SK-N-SH treated with all-trans-retinoic acid at 6 μM for 48 hours (cell line): Measurements from ENCODE around the gene CLDN8.

Experiments used
- CREB5 ChIP-seq: fragments of 250-450 bp; sonication (Bioruptor Pico); IDR thresholded peaks from 2 replicates; pipeline ENCODE4 v1.5.1; 2020; ENCODE audit warnings: low read depth, mild to moderate bottlenecking, moderate library complexity
- GLIS3 ChIP-seq: fragments of 250-450 bp; sonication (Bioruptor Pico); IDR thresholded peaks from 2 replicates; pipeline ENCODE4 v1.5.0; 2020; ENCODE audit warnings: mild to moderate bottlenecking, moderate library complexity
- PATZ1 ChIP-seq: fragments of 250-450 bp; sonication (Bioruptor Pico); IDR thresholded peaks from 2 replicates; pipeline ENCODE4 v1.8.0; 2020; ENCODE audit warnings: mild to moderate bottlenecking, moderate library complexity, borderline replicate concordance
- TCF4 ChIP-seq: fragments of 250-450 bp; sonication (Bioruptor Pico); IDR thresholded peaks from 2 replicates; pipeline ENCODE4 v1.8.0; 2021; ENCODE audit warnings: mild to moderate bottlenecking, moderate library complexity, borderline replicate concordance
- TOX ChIP-seq: fragments of 250-450 bp; sonication (Bioruptor Pico); IDR thresholded peaks from 2 replicates; pipeline ENCODE4 v1.8.0; 2021; ENCODE audit warnings: mild to moderate bottlenecking, moderate library complexity, borderline replicate concordance
- TSHZ2 ChIP-seq: fragments of 250-450 bp; sonication (Bioruptor Pico); IDR thresholded peaks from 2 replicates; pipeline ENCODE4 v1.5.0; 2020; ENCODE audit warnings: mild to moderate bottlenecking, moderate library complexity
- ZC3H10 ChIP-seq: fragments of 250-450 bp; sonication (Bioruptor Pico); IDR thresholded peaks from 2 replicates; pipeline ENCODE4 v1.5.1; 2021; ENCODE audit warnings: mild to moderate bottlenecking, moderate library complexity
- ZFP3 ChIP-seq: fragments of 250-450 bp; sonication (Bioruptor Pico); IDR thresholded peaks from 2 replicates; pipeline ENCODE4 v1.5.0; 2020; ENCODE audit warnings: mild to moderate bottlenecking, moderate library complexity
- ZFP30 ChIP-seq: fragments of 450-650 bp; formaldehyde crosslinking; IDR thresholded peaks from 2 replicates; pipeline ENCODE4 v1.5.0; 2022; ENCODE audit warnings: mild to moderate bottlenecking, moderate library complexity
- ZNF565 ChIP-seq: fragments of 450-650 bp; formaldehyde crosslinking; conservative IDR thresholded peaks from 2 replicates; pipeline ENCODE4 v1.5.0; 2020; ENCODE audit warnings: low read depth, mild to moderate bottlenecking, moderate library complexity

DNA sequence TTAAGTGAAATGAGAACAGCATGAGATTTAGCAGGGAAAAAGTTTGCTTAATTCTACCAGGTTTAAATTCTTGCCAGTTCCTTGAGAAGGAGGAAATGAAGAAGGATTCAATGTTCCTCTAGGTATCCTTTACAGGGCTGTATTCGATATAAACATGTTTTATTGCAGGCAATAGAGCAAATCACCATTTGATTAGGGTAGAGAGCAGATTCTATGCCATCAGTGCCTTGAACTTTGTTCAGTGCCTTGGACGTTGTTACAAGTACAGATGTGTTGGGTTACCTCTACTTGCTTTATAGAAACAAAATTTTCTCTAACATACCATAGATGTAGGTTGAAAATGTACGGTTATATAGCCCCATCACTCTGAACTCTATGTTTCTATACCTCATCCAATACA is 18.2 kb upstream of the CLDN8 start:
- no peak for TF ChIP-seq TSHZ2 (CRISPR knock-in tag)
- no peak for TF ChIP-seq ZNF565 (CRISPR knock-in tag)
- TF ChIP-seq GLIS3 (CRISPR knock-in tag) = no peak
- TF ChIP-seq TCF4 (CRISPR knock-in tag) = no peak
- no peak for TF ChIP-seq ZFP30
- no peak for TF ChIP-seq PATZ1 (CRISPR knock-in tag)
- TF ChIP-seq ZC3H10 (CRISPR knock-in tag) = no peak
- TF ChIP-seq CREB5 (CRISPR knock-in tag) = no peak
- TF ChIP-seq TOX (CRISPR knock-in tag) = no peak
- TF ChIP-seq ZFP3 = no peak
